NAMALWA (cell line): ENCODE results near the gene ZNF525.
A peak's percentile ranks its signal among the peaks of the same experiment; 100 is the strongest.
"Not testable (repeated sequence)": the region's sequence is repeated elsewhere in the genome, so short reads cannot be mapped to it uniquely, and the experiment has no call there.

Experiments
- DNase-seq: peaks from one replicate; pipeline ENCODE4 v3.0.0-alpha.2; 2015; ENCODE audit warnings: low spot score

ZNF525 gene

DNA sequence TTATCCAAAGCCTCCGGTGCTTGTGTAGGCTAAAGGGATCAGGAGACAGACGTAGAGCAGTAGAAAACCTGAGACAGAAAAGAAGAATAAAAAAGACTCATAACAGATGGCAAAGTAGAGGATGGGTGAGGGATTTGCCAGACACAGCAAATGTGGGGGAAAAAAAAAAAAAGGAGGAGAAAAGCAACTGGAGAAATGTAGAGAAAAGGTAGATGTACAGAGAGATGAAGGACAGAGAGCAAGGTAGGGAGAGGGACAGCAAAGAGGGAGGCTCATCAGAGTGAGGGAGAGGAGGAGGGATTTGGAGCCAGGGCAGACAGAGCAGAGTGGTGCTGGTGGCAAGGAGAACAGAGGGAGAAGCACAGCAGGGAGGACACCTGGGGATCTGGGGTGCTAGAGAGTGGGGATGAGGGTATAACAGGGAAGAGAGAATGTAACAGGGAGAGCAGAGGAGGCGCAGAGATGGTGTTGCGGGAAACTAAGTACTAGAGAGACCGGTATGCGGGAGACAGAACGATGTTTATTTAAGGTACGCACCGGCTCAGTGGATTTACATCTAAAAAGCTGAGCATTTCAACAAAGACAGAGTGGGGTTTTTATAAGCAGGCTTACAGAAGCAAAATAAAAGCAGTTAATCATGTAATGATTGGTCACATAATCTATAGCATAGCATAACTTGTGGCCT, 30.5 kb downstream of the ZNF525 start:
- not testable (repeated sequence) for DNase-seq

DNA sequence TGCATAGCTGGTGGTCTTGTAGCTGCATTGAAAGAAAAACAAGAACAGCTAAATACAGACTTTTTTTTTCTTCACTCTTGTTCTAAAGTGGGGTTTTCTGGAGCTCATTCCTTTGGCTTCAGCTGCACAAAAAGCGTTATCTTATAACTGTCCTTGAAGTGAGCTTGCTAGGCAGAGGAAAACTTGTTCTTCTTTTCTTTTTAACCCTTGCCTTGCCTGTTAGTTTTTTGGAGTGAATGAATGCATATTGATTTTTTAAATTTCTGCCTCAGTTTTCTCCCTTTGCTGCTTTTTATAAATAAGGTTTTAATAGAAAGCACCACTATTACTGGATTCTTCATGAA, 31.0 kb downstream of the ZNF525 start:
- DNase-seq, result no peak

DNA sequence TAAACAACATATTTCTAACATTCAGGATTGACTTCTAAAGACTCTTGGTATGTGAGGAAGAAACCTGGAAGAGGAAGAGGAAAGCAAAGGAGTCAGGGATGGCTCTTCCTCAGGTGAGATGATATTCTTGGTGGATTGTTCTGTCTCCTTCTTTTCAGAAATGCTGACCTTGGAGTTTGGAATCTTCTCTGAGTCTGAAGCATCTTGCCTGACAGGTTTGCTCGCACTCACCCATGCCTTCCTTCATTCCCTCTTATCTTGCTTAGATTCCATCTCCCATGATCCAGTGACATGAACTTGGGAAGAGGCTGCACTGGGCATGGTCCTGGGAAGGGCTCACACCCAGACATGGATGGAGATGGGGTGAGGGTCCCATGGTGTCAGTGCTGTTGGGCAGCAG, 32.4 kb downstream of the ZNF525 start:
- DNase-seq, result not testable (repeated sequence)

DNA sequence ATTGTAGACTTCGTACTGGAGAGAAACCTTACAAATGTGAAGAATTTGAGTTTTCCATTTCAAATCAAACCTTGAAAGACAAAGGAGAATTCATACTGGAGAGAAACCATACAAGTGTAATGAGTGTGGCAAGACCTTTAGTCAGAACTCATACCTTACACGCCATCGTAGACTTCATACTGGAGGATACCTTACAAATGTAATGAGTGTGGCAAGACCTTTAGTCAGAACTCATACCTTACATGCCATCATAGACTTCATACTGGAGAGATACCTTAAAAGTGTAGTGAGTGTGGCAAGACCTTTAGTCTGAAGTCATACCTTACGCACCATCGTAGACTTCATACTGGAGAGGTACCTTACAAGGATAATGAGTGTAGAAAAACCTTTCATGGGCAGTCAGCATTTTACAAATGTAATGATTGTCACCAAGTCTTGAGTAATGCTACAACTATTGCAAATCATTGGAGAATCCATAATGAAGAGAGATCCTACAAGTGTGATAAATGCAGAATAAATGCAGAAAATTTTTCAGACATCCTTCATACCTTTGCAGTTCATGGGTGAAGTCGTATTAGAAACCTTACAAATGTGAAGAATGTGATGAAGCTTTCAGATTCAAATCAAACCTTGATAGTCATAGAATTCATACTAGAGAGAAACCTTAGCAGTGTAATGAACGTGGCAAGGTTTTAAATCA, 44.1 kb downstream of the ZNF525 start:
- DNase-seq, result no peak

DNA sequence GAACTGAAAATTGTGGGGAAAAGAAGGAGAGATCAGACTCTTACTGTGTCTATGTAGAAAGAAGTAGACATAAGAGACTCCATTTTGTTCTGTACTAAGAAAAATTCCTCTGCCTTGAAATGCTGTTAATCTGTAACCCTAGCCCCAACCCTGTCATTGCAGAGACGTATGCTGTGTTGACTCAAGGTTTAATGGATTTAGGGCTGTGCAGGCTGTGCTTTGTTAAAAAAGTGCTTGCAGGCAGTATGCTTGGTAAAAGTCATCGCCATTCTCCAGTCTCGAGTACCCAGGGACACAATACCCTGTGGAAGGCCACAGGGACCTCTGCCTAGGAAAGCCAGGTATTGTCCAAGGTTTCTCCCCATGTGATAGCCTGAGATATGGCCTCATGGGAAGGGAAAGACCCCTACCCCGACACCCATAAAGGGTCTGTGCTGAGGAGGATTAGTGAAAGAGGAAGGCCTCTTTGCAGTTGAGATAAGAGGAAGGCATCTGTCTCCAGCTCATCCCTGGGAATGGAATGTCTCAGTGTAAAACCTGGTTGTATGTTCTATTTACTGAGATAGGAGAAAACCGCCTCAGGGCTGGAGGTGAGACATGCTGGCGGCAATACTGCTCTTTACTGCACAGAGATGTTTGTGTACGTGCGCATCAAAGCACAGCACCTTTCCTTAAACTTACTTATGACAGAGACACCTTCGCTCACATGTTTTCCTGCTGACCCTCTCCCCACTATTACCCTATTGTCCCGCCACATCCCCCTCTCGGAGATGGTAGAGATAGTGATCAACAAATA, 55.2 kb downstream of the ZNF525 start:
- not testable (repeated sequence) for DNase-seq

DNA sequence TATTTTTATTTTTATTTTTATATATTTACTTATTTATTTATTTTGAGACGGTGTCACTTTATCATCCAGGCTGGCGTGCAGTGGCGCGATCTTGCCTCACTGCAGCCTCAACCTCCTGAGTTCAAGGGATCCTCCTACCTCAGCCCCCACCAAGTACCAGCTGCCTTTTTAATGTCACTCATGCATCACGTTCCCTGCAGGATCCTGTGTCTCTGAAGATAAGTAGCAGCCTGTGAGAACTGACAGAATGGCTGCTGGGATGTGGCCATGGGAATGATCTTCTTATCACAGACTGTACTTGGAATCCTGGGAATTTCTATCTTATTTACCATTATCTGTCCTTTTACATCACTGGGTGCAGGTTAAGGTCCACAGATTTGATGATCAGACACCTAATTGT, 57.0 kb downstream of the ZNF525 start:
- no peak for DNase-seq

DNA sequence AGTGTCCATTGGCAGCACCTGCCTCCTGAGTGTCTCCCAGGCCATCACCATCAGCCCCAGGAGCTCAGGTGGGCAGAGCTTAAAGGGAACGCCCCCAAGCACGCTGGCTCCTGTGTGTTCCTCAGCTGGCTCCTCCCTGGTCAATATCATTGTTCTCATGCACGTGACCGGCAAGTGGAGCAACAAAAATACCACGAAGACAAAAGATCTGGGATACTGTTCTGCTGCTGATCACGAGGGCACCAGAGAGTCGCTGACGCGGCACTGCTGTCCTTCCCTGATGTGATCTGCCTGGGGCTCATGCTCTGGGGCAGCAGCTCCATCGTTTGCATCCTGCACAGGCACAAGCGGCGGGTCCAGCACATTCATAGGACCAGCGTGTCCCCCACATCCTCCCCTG, 57.6 kb downstream of the ZNF525 start:
- not testable (repeated sequence) for DNase-seq

DNA sequence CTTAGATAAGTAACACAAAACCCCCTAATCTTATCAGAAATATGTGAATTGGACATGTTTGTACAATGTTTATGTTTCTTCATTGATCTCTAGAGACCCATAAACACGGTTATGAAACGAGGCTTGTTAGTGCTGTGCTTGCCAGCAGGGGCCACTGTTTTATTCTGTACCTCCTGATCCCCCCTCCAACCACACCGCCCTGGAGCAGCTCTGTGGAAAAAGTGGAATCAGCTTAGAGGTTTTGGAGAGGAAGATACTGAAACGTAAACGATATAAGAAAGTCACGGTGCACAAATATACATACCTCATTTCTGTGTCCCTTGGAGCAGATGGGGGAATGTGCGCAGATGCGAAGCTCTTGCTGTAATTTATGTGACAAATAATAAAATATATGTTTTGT, 58.2 kb downstream of the ZNF525 start:
- DNase-seq, result not testable (repeated sequence)

DNA sequence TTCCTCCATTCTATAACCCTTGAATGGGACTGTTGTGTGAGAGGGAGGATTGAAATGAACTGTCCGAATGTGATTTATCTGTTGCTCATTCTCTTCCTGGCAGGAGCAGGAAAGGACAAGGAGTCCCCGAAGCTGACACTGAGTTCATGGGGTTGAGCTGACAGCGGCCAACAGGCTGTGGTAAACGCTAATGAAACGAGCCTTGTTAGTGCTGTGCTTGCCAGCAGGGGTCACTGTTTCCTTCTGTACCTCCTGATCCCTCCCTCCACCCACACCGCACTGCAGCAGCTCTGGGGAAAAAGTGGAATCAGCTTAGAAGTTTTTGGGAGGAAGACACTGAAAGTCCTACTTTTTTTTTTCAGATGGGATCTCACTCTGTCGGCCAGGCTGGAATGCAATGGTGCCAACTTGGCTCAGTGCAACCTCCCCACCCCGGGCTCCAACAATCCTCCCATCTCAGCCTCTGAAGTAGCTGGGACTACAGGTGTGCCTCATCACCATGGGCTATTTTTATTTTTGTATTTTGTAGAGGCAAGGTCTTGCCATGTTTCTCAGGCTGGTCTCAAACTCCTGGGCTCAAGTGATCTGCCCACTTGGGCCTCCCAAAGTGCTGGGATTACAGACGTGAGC, 59.6 kb downstream of the ZNF525 start:
- DNase-seq, result peak; percentile 66

DNA sequence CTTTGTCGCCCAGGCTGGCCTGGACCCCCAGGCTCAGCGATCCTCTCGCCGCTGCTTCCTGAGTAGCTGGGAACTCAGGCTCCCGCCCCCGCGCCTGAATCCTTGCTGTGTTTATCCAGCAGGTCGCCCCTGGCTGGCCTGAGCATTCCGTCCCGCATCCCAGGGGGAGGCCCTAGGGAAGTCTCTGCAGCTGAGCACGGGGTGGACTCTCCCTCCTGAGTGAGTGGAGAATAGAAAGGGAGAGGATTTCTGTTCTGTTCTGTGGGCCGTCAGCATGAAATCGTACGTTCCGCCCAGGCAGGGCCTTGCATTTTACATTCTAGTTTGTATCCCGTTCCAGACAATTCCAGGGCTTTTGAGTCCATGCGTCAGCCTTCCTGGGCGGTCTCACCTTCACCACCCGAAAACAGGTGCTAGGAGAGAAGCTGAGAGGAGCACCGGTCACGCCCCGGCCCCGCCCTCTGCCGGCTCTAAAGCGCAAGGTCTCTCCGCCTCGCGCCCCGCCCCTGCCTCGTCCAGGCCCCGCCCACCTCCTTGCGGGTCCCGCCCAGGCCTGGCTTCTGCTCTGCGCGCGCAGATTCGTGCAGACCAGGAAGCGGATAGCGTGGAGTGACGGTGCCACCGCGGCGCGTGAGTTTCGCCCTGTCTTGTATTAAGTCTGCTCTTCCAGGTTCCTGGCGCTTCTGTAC, 66.0 kb downstream of the ZNF525 start, which contains the start of gene ZNF761:
TSS of gene ZNF761 (plus strand) at position 586 of the 689 bp plus-strand sequence. CDS start 15,285 bp downstream, outside the sequence.
- peak; percentile 93 for DNase-seq

DNA sequence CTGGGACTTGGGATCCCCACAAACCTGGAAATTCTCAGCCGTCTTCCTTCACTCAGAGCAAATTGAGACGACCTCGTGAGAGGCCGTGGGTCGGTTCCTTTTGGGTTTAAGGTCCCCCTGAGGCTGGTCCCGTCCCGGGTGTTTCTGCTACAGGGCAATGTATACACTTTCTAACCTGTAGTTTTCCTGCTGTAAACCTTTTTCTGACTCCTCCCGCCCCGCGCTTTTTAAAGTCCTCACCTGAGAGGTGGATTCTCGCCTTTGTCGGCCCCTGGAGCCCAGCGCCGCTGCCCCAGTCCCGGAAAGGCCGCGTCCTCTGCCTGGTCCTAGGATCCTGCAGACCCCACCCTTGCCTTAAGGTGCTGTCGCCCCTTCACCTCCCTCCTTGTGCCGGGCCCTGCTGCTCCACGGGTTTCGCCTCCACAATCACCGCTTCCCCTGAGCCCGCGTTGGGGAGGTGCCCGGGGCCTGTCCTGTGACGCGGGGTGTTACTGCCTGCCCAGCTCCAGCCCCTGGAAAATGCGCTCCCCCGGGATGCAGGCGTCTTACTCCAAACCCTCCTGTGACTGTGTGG, 66.7 kb downstream of the ZNF525 start:
- peak; percentile 17 for DNase-seq
